RCC 7860 (cell line): ENCODE data around the gene MYCBPAP.

Experiments
- DNase-seq: peaks from one replicate; pipeline ENCODE4 v3.0.0-alpha.2; 2015; ENCODE audit warnings: low spot score
- FAIRE-seq: peaks from 2 replicates; lab custom pipeline; 2012; peaks lifted over from hg19 to GRCh38; lab: Jason Lieb, UNC

Gene MYCBPAP

DNA sequence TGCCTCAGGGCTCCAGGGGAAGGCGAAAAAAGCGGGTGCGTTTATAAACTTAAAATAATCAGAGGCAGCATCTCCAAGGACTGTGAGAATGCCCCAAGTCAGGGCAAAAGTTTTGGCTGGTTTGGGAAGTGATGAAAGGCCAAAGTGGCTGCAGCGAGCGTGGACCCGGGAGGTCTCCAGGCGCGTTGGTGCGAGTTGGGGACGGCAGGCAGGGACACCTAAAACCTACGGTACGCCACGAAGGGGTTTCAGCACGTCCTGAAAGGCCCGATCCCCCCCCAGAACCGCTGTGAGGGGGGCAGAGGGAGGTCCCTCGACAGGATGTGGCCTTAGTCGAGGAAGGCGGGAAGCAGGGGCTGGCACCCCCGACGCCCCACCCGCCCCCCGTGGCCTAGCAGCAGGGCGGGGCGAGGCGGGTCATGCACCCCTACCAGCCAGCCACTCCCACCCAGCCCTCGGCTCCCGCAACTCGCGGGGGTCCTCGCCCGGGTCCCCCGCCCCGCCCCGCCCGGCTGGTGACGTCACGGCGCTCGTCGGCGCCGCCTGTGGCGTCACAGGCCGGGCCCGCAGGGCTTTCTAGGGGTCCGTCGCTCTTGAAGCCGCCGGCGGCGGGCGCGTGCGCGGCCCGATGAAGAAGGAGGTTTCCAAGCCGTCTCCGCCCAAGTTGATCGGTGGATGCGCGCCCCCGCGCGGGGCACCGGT lies at the start of gene MYCBPAP:
Gene MYCBPAP (plus strand): TSS at position 569 of the 702 bp plus-strand sequence. CDS start 236 bp downstream, outside the sequence.
- DNase-seq (no peak), FAIRE-seq (no peak)

GRCh38 chr17:50458701-50459676 lies 49.2 kb upstream of the MYCBPAP start:
- DNase-seq (no peak), FAIRE-seq (no peak)

- FAIRE-seq (no peak), DNase-seq (no peak)
Observed at GRCh38 chr17:50459756-50460155, 48.5 kb upstream of the MYCBPAP start.

- no peak for FAIRE-seq
- DNase-seq = no peak
Observed at GRCh38 chr17:50460831-50461526, 47.3 kb upstream of the MYCBPAP start.

DNA sequence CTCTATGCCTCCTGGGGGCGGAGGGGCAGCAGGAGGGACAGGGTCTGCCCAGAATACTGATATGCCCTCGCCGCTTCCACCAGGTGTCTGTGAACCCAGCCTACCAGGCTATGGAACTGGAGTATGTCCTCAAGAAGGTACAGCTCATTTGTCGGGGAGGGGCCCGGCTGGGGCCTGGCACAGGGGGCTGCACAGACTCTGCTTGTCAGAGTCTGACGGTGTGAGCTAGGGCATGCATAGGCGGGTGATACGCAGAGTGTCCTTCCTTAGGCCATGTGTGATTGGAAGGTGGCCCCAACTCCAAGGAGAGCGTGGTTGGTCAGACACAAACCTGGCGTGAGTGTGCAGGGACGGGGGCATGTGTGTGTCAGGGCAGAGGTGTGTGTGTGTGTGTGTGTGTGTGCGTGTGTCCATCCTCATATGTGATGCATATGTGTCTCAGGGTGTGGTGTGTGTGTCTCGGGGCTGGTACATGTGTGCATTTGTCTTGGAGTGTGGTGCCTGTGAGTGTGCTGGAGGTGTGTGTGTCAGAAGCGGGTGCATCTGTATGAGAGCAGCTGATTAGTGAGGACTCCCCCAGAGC lies 46.6 kb upstream of the MYCBPAP start:
- DNase-seq = no peak
- FAIRE-seq = no peak

DNA sequence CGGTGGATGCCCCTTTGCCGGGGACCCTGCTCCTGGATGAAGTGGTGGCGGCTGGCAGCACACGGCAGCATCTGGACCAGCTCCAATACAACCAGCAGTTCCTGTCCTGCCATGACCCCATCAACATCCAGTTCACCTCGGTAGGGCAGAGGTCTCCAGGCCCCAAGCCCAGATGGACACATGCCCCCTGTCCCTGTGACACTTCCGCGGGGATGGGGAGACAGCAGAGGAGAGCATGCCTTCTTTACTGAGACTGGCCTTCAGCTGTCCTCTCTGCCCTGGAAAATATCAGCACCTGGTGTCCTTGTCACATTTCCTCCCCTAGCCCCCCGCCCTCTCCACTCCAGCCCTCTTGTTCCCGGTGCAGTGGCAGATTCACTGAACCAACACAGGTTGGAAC lies 45.8 kb upstream of the MYCBPAP start:
- FAIRE-seq (no peak), DNase-seq (no peak)

DNA sequence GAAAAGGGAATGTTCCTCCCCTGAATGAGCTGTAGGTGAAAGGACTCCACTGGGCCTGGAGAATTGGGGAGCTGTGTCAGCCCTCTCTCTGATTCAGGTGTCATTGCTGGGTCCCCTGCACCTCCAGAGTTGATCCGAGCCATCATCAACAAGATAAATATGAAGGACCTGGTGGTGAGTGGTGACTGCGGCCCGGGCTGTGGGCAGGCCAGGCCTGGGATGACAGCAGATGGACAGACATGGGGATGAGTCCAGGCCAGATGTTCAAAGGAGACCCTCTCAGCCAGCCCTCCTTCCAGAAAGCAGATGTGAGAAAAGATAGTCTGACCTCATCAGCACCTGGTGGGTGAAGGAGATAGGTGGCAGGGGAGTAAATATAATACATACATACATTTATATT lies 44.1 kb upstream of the MYCBPAP start:
- FAIRE-seq (no peak), DNase-seq (no peak)

- DNase-seq (no peak), FAIRE-seq (no peak)
Observed at GRCh38 chr17:50464736-50465135, 43.5 kb upstream of the MYCBPAP start.

GRCh38 chr17:50465171-50465570 lies 43.1 kb upstream of the MYCBPAP start:
- no peak for FAIRE-seq
- DNase-seq = no peak

GRCh38 chr17:50465635-50466034 lies 42.6 kb upstream of the MYCBPAP start:
- DNase-seq (no peak), FAIRE-seq (no peak)

GRCh38 chr17:50466371-50467113 lies 41.7 kb upstream of the MYCBPAP start:
- DNase-seq (no peak), FAIRE-seq (no peak)

- DNase-seq = no peak
- FAIRE-seq = no peak
Observed at GRCh38 chr17:50467114-50467854, 41.0 kb upstream of the MYCBPAP start.

- DNase-seq (no peak), FAIRE-seq (no peak)
Observed at GRCh38 chr17:50467855-50468303, 40.4 kb upstream of the MYCBPAP start.

- FAIRE-seq (no peak), DNase-seq (no peak)
Observed at GRCh38 chr17:50468304-50469207, 39.7 kb upstream of the MYCBPAP start, which contains the start of gene CHAD. Gene CHAD (minus strand): TSS chr17:50468880. CDS start chr17:50468813, 67 bp downstream.

GRCh38 chr17:50469208-50469605 lies 39.0 kb upstream of the MYCBPAP start:
- no peak for DNase-seq
- FAIRE-seq = no peak

GRCh38 chr17:50469671-50470305 lies 38.5 kb upstream of the MYCBPAP start:
- FAIRE-seq (no peak), DNase-seq (no peak)

DNA sequence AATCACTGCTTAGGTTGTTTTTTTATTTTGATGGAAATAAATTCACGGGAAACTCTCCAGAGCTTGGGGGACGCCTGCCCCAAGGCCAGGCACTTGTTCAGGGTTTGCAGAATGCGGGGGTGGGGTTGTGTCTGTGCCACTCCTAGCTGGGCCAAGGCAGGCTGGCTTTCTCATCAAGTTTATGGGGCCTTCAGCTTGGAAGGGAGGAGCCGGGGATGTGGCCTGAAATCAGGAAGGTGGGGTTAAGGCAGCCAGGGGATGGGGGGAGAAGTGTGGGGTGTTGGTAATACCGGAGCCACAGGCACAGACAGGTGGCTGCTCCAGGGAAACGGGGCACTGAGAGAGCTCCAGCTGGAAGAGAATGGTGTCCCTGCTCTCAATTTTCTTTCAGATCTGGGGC lies 37.8 kb upstream of the MYCBPAP start:
- FAIRE-seq = no peak
- no peak for DNase-seq
